K562 (cell line): ENCODE results near the gene USP22. TPM values are rescaled to one million over a fixed set of nuclear protein-coding genes. Genes with fewer than 3 reads are reported as not detected.

ENCODE experiments used
- BCOR ChIP-seq: fragments of 450-650 bp; IDR thresholded peaks from 2 replicates; pipeline ENCODE4 v1.6.1; 2016
- CTBP1 ChIP-seq: fragments of 450-650 bp; IDR thresholded peaks from 2 replicates; pipeline ENCODE4 v1.6.1; 2016; ENCODE audit warnings: borderline replicate concordance
- HDAC2 ChIP-seq: fragments of 450-650 bp; IDR thresholded peaks from 2 replicates; pipeline ENCODE4 v1.6.1; 2016; ENCODE audit warnings: mild to moderate bottlenecking
- KDM1A ChIP-seq, 2 experiments: fragments of 450-650 bp; IDR thresholded peaks; 2 replicates each; pipeline ENCODE4 v1.6.1; 2016; ENCODE audit warnings: mild to moderate bottlenecking in 2 of 2
- MEIS2 ChIP-seq: fragments of 450-650 bp; IDR thresholded peaks from 2 replicates; pipeline ENCODE4 v1.6.1; 2014; ENCODE audit warnings: mild to moderate bottlenecking; ENCODE audit not compliant: partially characterized antibody
- MTA2 ChIP-seq: fragments of 450-650 bp; IDR thresholded peaks from 2 replicates; pipeline ENCODE4 v1.6.1; 2016; ENCODE audit warnings: low read depth
- NFIC ChIP-seq: fragments of 450-650 bp; IDR thresholded peaks from 2 replicates; pipeline ENCODE4 v1.6.1; 2017; ENCODE audit warnings: mild to moderate bottlenecking, inconsistent platforms
- POLR2A ChIP-seq: fragments of 450-650 bp; conservative IDR thresholded peaks from 2 replicates; pipeline ENCODE4 v1.6.1; 2016
- PTBP1 ChIP-seq: fragments of 200-400 bp; formaldehyde crosslinking; IDR thresholded peaks from 2 replicates; pipeline ENCODE4 v1.6.1; 2017; ENCODE audit warnings: low read depth, low read length
- RAD21 ChIP-seq, 2 experiments: fragments of 250-450 bp in 1 of 2; fragments of 450-650 bp in 1 of 2; sonication (Bioruptor Pico) in 1 of 2; formaldehyde crosslinking in 1 of 2; IDR thresholded peaks in 1 of 2; conservative IDR thresholded peaks in 1 of 2; 2 replicates each; pipeline versions ENCODE4 v1.4.0 to v1.8.0; 2020 to 2022; ENCODE audit warnings: mild to moderate bottlenecking in 2 of 2, moderate library complexity in 1 of 2
- RCOR1 ChIP-seq, 2 experiments: IDR thresholded peaks; 2 replicates each; pipeline ENCODE4 v1.6.1; 2012; ENCODE audit warnings: low read depth in 2 of 2, low read length in 2 of 2, borderline replicate concordance in 1 of 2, improper control_type of control experiment in 1 of 2
- RNF2 ChIP-seq: sonication (generic); IDR thresholded peaks from 2 replicates; pipeline ENCODE4 v1.6.1; 2016
- SRF ChIP-seq, 2 experiments: fragments of 250-450, 450-650 bp in 1 of 2; sonication (Bioruptor Pico) in 1 of 2; sonication (generic) in 1 of 2; formaldehyde crosslinking; IDR thresholded peaks; 2 replicates each; pipeline versions ENCODE4 v1.5.0 to v1.5.1; 2020 to 2022; ENCODE audit warnings: mild to moderate bottlenecking in 1 of 2, missing genetic modification reagents in 1 of 2
- TCFL5 ChIP-seq: fragments of 250-450 bp; sonication (Bioruptor Pico); conservative IDR thresholded peaks from 2 replicates; pipeline ENCODE4 v1.6.1; 2021; ENCODE audit warnings: mild to moderate bottlenecking, moderate library complexity, matching md5 sums
- TFAP4 ChIP-seq: sonication (generic); formaldehyde crosslinking; IDR thresholded peaks from 2 replicates; pipeline ENCODE4 v1.8.0; 2022; ENCODE audit warnings: missing genetic modification reagents, mild to moderate bottlenecking, moderate library complexity, borderline replicate concordance
- XRCC5 ChIP-seq: fragments of 200-400 bp; formaldehyde crosslinking; IDR thresholded peaks from 2 replicates; pipeline ENCODE4 v1.6.1; 2017; ENCODE audit warnings: low read depth, mild to moderate bottlenecking, low read length
- ZSCAN29 ChIP-seq: fragments of 450-650 bp; IDR thresholded peaks from 2 replicates; pipeline ENCODE4 v1.6.1; 2017
- polyA plus RNA-seq, 8 experiments: library from polyadenylated mRNA; depleted of rRNA in 4 of 8; stranded (reverse) in 5 of 8; unstranded in 3 of 8; fragments of >200 nt; fragmentation: Nextera tagmentation in 2 of 8; fragmentation: Illumina TruSeq in 1 of 8; extraction: Ambion mirVana in 2 of 8; extraction: Trizol in 1 of 8; gene quantifications; 2 replicates each; pipeline versions ENCODE4 v1.2.1 to v1.2.3, GENCODE V29; 2011 to 2014; ENCODE audit warnings: inconsistent platforms in 1 of 8, missing spikeins in 1 of 8
- total RNA-seq, 7 experiments: library from RNA; depleted of rRNA in 6 of 7; stranded (reverse); fragments of >200 nt in 6 of 7; fragmentation: Illumina TruSeq in 2 of 7; extraction: Trizol in 2 of 7; gene quantifications; 2 replicates each; pipeline versions ENCODE4 v1.2.1 to v1.2.3, GENCODE V29; 2011 to 2021; ENCODE audit warnings: low replicate concordance in 1 of 7
- TF ChIP-seq, protein P1 (sequence below): fragments of 150-350 bp; IDR thresholded peaks from 2 replicates; pipeline ENCODE4 v1.6.1; 2014; ENCODE audit warnings: low read depth, mild to moderate bottlenecking, low read length, borderline replicate concordance
- TF ChIP-seq, protein P2 (sequence below): fragments of 250-450 bp; sonication (Bioruptor Pico); IDR thresholded peaks from 2 replicates; pipeline ENCODE4 v1.4.0; 2020; ENCODE audit warnings: mild to moderate bottlenecking, moderate library complexity
- TF ChIP-seq, protein P3 (sequence below): fragments of 200-800 bp; sonication (Bioruptor generic); IDR thresholded peaks from 2 replicates; pipeline ENCODE4 v1.6.1; 2016; ENCODE audit warnings: missing genetic modification characterization, missing compliant biosample characterization

The USP22 gene
- total and polyA plus RNA-seq, 9 of the 15 experiments (the other 6 are each of a cell fraction or from before 2014, with no cell fraction given) = 6.5 to 113 (median 58.9) TPM

- TF ChIP-seq, protein P1, sequence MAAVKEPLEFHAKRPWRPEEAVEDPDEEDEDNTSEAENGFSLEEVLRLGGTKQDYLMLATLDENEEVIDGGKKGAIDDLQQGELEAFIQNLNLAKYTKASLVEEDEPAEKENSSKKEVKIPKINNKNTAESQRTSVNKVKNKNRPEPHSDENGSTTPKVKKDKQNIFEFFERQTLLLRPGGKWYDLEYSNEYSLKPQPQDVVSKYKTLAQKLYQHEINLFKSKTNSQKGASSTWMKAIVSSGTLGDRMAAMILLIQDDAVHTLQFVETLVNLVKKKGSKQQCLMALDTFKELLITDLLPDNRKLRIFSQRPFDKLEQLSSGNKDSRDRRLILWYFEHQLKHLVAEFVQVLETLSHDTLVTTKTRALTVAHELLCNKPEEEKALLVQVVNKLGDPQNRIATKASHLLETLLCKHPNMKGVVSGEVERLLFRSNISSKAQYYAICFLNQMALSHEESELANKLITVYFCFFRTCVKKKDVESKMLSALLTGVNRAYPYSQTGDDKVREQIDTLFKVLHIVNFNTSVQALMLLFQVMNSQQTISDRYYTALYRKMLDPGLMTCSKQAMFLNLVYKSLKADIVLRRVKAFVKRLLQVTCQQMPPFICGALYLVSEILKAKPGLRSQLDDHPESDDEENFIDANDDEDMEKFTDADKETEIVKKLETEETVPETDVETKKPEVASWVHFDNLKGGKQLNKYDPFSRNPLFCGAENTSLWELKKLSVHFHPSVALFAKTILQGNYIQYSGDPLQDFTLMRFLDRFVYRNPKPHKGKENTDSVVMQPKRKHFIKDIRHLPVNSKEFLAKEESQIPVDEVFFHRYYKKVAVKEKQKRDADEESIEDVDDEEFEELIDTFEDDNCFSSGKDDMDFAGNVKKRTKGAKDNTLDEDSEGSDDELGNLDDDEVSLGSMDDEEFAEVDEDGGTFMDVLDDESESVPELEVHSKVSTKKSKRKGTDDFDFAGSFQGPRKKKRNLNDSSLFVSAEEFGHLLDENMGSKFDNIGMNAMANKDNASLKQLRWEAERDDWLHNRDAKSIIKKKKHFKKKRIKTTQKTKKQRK = no peak
- no peak for TF ChIP-seq TFAP4 (CRISPR knock-in tag)
- TF ChIP-seq HDAC2 = 0 out of 2 replicates have a peak, but pooled peaks have one; percentile 43
- peak; percentile 25; the same call in 1 of the 2 replicates for TF ChIP-seq NFIC
- peak; percentile 71 for TF ChIP-seq MEIS2
- TF ChIP-seq SRF (CRISPR knock-in tag; IDR thresholded peaks at IDR 0.05) = no peak
- peak; percentile 53; the same call in 1 of the 2 replicates for TF ChIP-seq CTBP1
- TF ChIP-seq RCOR1 (IDR thresholded peaks at IDR 0.05; ENCODE audit: borderline replicate concordance in 1 of 2, low read depth in 2 of 2, low read length in 2 of 2) = peak in 1 of 2 experiments; percentile 74; a peak in 1 of 4 replicates
- TF ChIP-seq PTBP1 = no peak
- no peak for TF ChIP-seq XRCC5
- TF ChIP-seq RAD21 (CRISPR knock-in tag; conservative IDR thresholded peaks at IDR 0.05 in 1 of 2, IDR thresholded peaks at IDR 0.05 in 1 of 2) = no peak
- TF ChIP-seq, protein P2, sequence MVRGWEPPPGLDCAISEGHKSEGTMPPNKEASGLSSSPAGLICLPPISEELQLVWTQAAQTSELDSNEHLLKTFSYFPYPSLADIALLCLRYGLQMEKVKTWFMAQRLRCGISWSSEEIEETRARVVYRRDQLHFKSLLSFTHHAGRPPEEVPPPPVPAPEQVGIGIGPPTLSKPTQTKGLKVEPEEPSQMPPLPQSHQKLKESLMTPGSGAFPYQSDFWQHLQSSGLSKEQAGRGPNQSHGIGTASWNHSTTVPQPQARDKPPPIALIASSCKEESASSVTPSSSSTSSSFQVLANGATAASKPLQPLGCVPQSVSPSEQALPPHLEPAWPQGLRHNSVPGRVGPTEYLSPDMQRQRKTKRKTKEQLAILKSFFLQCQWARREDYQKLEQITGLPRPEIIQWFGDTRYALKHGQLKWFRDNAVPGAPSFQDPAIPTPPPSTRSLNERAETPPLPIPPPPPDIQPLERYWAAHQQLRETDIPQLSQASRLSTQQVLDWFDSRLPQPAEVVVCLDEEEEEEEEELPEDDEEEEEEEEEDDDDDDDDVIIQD (CRISPR knock-in tag) = no peak
- no peak for TF ChIP-seq POLR2A
- TF ChIP-seq, protein P3, sequence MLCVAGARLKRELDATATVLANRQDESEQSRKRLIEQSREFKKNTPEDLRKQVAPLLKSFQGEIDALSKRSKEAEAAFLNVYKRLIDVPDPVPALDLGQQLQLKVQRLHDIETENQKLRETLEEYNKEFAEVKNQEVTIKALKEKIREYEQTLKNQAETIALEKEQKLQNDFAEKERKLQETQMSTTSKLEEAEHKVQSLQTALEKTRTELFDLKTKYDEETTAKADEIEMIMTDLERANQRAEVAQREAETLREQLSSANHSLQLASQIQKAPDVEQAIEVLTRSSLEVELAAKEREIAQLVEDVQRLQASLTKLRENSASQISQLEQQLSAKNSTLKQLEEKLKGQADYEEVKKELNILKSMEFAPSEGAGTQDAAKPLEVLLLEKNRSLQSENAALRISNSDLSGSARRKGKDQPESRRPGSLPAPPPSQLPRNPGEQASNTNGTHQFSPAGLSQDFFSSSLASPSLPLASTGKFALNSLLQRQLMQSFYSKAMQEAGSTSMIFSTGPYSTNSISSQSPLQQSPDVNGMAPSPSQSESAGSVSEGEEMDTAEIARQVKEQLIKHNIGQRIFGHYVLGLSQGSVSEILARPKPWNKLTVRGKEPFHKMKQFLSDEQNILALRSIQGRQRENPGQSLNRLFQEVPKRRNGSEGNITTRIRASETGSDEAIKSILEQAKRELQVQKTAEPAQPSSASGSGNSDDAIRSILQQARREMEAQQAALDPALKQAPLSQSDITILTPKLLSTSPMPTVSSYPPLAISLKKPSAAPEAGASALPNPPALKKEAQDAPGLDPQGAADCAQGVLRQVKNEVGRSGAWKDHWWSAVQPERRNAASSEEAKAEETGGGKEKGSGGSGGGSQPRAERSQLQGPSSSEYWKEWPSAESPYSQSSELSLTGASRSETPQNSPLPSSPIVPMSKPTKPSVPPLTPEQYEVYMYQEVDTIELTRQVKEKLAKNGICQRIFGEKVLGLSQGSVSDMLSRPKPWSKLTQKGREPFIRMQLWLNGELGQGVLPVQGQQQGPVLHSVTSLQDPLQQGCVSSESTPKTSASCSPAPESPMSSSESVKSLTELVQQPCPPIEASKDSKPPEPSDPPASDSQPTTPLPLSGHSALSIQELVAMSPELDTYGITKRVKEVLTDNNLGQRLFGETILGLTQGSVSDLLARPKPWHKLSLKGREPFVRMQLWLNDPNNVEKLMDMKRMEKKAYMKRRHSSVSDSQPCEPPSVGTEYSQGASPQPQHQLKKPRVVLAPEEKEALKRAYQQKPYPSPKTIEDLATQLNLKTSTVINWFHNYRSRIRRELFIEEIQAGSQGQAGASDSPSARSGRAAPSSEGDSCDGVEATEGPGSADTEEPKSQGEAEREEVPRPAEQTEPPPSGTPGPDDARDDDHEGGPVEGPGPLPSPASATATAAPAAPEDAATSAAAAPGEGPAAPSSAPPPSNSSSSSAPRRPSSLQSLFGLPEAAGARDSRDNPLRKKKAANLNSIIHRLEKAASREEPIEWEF = no peak
- TF ChIP-seq MTA2 = peak; percentile 42; the same call in 1 of the 2 replicates
- no peak for TF ChIP-seq BCOR
- no peak for TF ChIP-seq RNF2
- TF ChIP-seq TCFL5 (CRISPR knock-in tag) = no peak
- no peak; a peak in 1 of 4 replicates for TF ChIP-seq KDM1A (IDR thresholded peaks at IDR 0.05)
- TF ChIP-seq ZSCAN29 = no peak
These were observed 63.1 kb downstream of the USP22 start (continued) for GRCh38 chr17:20979792-20980083.
